GM18505 (cell line): ENCODE measurements around the gene RAB7B.

ENCODE experiments used
- ATAC-seq: cut with Tn5 transposase; IDR thresholded peaks from one replicate; pipeline ENCODE4 v1.9.1; 2021; ENCODE audit not compliant: unreplicated experiment
- POLR2A ChIP-seq: IDR thresholded peaks from 4 replicates; pipeline ENCODE4 v1.6.1; 2011; ENCODE audit warnings: borderline replicate concordance; ENCODE audit not compliant: insufficient read depth, insufficient read length; ENCODE audit errors: extremely low read depth

Gene RAB7B

GRCh38 chr1:206015071-206015470 is 11.9 kb upstream of the RAB7B start:
- no peak for TF ChIP-seq POLR2A

GRCh38 chr1:206014601-206015000 is 11.4 kb upstream of the RAB7B start:
- no peak for ATAC-seq

More at GRCh38 chr1:206015071-206015470, 11.9 kb upstream of the RAB7B start:
- ATAC-seq = no peak

GRCh38 chr1:206013026-206013795 is 10.0 kb upstream of the RAB7B start:
- ATAC-seq = no peak
- TF ChIP-seq POLR2A = no peak

More at GRCh38 chr1:206014601-206015000, 11.4 kb upstream of the RAB7B start:
- no peak for TF ChIP-seq POLR2A

GRCh38 chr1:206012086-206012859 is 9.1 kb upstream of the RAB7B start:
- ATAC-seq = peak; percentile 97
- no peak for TF ChIP-seq POLR2A

GRCh38 chr1:206011057-206011456 is 7.9 kb upstream of the RAB7B start:
- TF ChIP-seq POLR2A = no peak
- no peak for ATAC-seq

- TF ChIP-seq POLR2A = no peak
- ATAC-seq = no peak
Observed at GRCh38 chr1:206010060-206010459, 6.9 kb upstream of the RAB7B start.

- no peak for ATAC-seq
- TF ChIP-seq POLR2A = no peak
Observed at GRCh38 chr1:206006946-206007345, 3.8 kb upstream of the RAB7B start.

- no peak for ATAC-seq
- no peak for TF ChIP-seq POLR2A
Observed at GRCh38 chr1:206005778-206006180, 2.6 kb upstream of the RAB7B start.

GRCh38 chr1:206005234-206005633 is 2.0 kb upstream of the RAB7B start:
- ATAC-seq = no peak
- TF ChIP-seq POLR2A = no peak

- no peak for TF ChIP-seq POLR2A
- ATAC-seq = no peak
Observed at GRCh38 chr1:206004826-206005225, 1.6 kb upstream of the RAB7B start.

GRCh38 chr1:206003854-206004800 is 932 bp upstream of the RAB7B start:
- ATAC-seq = no peak
- TF ChIP-seq POLR2A = no peak

- TF ChIP-seq POLR2A = no peak
- no peak for ATAC-seq
Observed at GRCh38 chr1:206002160-206002559, 1.0 kb downstream of the RAB7B start.

GRCh38 chr1:206001476-206001888 is 1.7 kb downstream of the RAB7B start:
- no peak for TF ChIP-seq POLR2A
- ATAC-seq = no peak
